ENCODE measurements around the gene NMUR2.

The NMUR2 gene

GRCh38 chr5:152400846-152401245, 4.2 kb downstream of the NMUR2 start:
- Histone ChIP-seq H3K27ac (no peak overlapping the region), H3K79me2 (ENCODE audit: insufficient read depth, low read depth) (no peaks in the 10 kb centered on the region), H3K36me3 (ENCODE audit: insufficient read depth) (no peaks in the 10 kb centered on the region), H4K20me1 (ENCODE audit: insufficient read depth) (no peaks in the 10 kb centered on the region), H3K4me2 (no peak overlapping the region), H3K27me3 (ENCODE audit: insufficient read depth, low read depth) (no peaks in the 10 kb centered on the region), H3K9ac (no peak overlapping the region), H3K4me1 (ENCODE audit: low read depth, poor library complexity, severe bottlenecking) (no peaks in the 10 kb centered on the region), H3K4me3 (IDR thresholded peaks at IDR 0.05; ENCODE audit: insufficient read depth, low read depth, low read length) (no peak overlapping the region), H2AFZ (ENCODE audit: low read depth) (no peak overlapping the region)
- TF ChIP-seq CTCF (conservative IDR thresholded peaks at IDR 0.05; ENCODE audit: low read depth, low read length): no peak

- no peak overlapping the region for H3K27ac ChIP-seq
- no peak overlapping the region for H2AFZ ChIP-seq (ENCODE audit: low read depth)
- no peak overlapping the region for H3K4me2 ChIP-seq
- no peaks in the 10 kb centered on the region for H3K27me3 ChIP-seq (ENCODE audit: insufficient read depth, low read depth)
- no peak for TF ChIP-seq CTCF (conservative IDR thresholded peaks at IDR 0.05; ENCODE audit: low read depth, low read length)
- H4K20me1 ChIP-seq (ENCODE audit: insufficient read depth): no peaks in the 10 kb centered on the region
- no peaks in the 10 kb centered on the region for H3K79me2 ChIP-seq (ENCODE audit: insufficient read depth, low read depth)
- H3K36me3 ChIP-seq (ENCODE audit: insufficient read depth): no peaks in the 10 kb centered on the region
- H3K9ac ChIP-seq: no peak overlapping the region
- H3K4me1 ChIP-seq (ENCODE audit: low read depth, poor library complexity, severe bottlenecking): no peaks in the 10 kb centered on the region
- no peak overlapping the region for H3K4me3 ChIP-seq (IDR thresholded peaks at IDR 0.05; ENCODE audit: insufficient read depth, low read depth, low read length)
These were observed 7.5 kb downstream of the NMUR2 start for GRCh38 chr5:152397581-152397980.

GRCh38 chr5:152393441-152393840, 11.6 kb downstream of the NMUR2 start:
- no peak overlapping the region for H3K9ac ChIP-seq
- no peak overlapping the region for H2AFZ ChIP-seq (ENCODE audit: low read depth)
- no peaks in the 10 kb centered on the region for H3K4me1 ChIP-seq (ENCODE audit: low read depth, poor library complexity, severe bottlenecking)
- no peaks in the 10 kb centered on the region for H3K79me2 ChIP-seq (ENCODE audit: insufficient read depth, low read depth)
- TF ChIP-seq CTCF (conservative IDR thresholded peaks at IDR 0.05; ENCODE audit: low read depth, low read length): no peak
- no peaks in the 10 kb centered on the region for H3K36me3 ChIP-seq (ENCODE audit: insufficient read depth)
- H3K27me3 ChIP-seq (ENCODE audit: insufficient read depth, low read depth): no peaks in the 10 kb centered on the region
- H4K20me1 ChIP-seq (ENCODE audit: insufficient read depth): no peaks in the 10 kb centered on the region
- no peak overlapping the region for H3K27ac ChIP-seq
- H3K4me2 ChIP-seq: no peak overlapping the region
- no peak overlapping the region for H3K4me3 ChIP-seq (IDR thresholded peaks at IDR 0.05; ENCODE audit: insufficient read depth, low read depth, low read length)

- H3K4me2 ChIP-seq: no peak overlapping the region
- H3K36me3 ChIP-seq (ENCODE audit: insufficient read depth): no peaks in the 10 kb centered on the region
- H3K4me3 ChIP-seq (IDR thresholded peaks at IDR 0.05; ENCODE audit: insufficient read depth, low read depth, low read length): no peak overlapping the region
- H3K4me1 ChIP-seq (ENCODE audit: low read depth, poor library complexity, severe bottlenecking): no peaks in the 10 kb centered on the region
- no peaks in the 10 kb centered on the region for H4K20me1 ChIP-seq (ENCODE audit: insufficient read depth)
- no peak overlapping the region for H3K9ac ChIP-seq
- no peak overlapping the region for H2AFZ ChIP-seq (ENCODE audit: low read depth)
- H3K27ac ChIP-seq: no peak overlapping the region
- no peaks in the 10 kb centered on the region for H3K79me2 ChIP-seq (ENCODE audit: insufficient read depth, low read depth)
- TF ChIP-seq CTCF (conservative IDR thresholded peaks at IDR 0.05; ENCODE audit: low read depth, low read length): no peak
- H3K27me3 ChIP-seq (ENCODE audit: insufficient read depth, low read depth): no peaks in the 10 kb centered on the region
These were observed 15.8 kb downstream of the NMUR2 start for GRCh38 chr5:152389208-152389849.
